GM23338 (cell line): ENCODE measurements around the gene THSD8. TPM values are rescaled to one million over a fixed set of nuclear protein-coding genes. Genes with fewer than 3 reads are reported as not detected.

Experiments used
- ATAC-seq: fragments of 200-7000 bp; cut with Tn5 transposase; 3 replicates; pipeline ENCODE4 v1.9.1; 2020
- DNase-seq: peaks from one replicate; pipeline ENCODE4 v3.0.0-alpha.2; 2015; ENCODE audit warnings: low spot score
- H2AFZ ChIP-seq: fragments of 200-600 bp; sonication (generic); 2 replicates; pipeline ENCODE4 v1.8.0; 2016; ENCODE audit warnings: antibody characterized with exemption, mild to moderate bottlenecking, moderate library complexity
- H3F3A ChIP-seq: fragments of 200-600 bp; sonication (generic); replicated peaks from 2 replicates; pipeline ENCODE4 v1.8.0; 2017; ENCODE audit warnings: antibody characterized with exemption, mixed run types, low read depth
- H3K27ac ChIP-seq: fragments of 200-600 bp; sonication (generic); 2 replicates; pipeline ENCODE4 v1.6.1; 2016; ENCODE audit warnings: low read depth
- H3K27me3 ChIP-seq: fragments of 200-600 bp; sonication (generic); 2 replicates; pipeline ENCODE4 v1.8.0; 2016; ENCODE audit warnings: mild to moderate bottlenecking, mixed run types, moderate library complexity; ENCODE audit not compliant: insufficient read depth
- H3K36me3 ChIP-seq: fragments of 200-600 bp; sonication (generic); 2 replicates; pipeline ENCODE4 v1.8.0; 2016; ENCODE audit warnings: mild to moderate bottlenecking; ENCODE audit not compliant: insufficient read depth
- H3K4me1 ChIP-seq: fragments of 200-600 bp; sonication (generic); 2 replicates; pipeline ENCODE4 v1.8.0; 2016; ENCODE audit warnings: mild to moderate bottlenecking, moderate library complexity; ENCODE audit not compliant: insufficient read depth
- H3K4me2 ChIP-seq: fragments of 200-600 bp; sonication (generic); 2 replicates; pipeline ENCODE4 v1.7.1; 2017; ENCODE audit warnings: mixed run types
- H3K4me3 ChIP-seq: fragments of 200-600 bp; sonication (generic); 2 replicates; pipeline ENCODE4 v1.6.1; 2016; ENCODE audit warnings: mixed run types
- H3K79me2 ChIP-seq: fragments of 200-600 bp; sonication (generic); replicated peaks from 2 replicates; pipeline ENCODE4 v1.8.0; 2017; ENCODE audit warnings: mild to moderate bottlenecking; ENCODE audit not compliant: insufficient read depth
- H3K9me2 ChIP-seq: fragments of 200-600 bp; sonication (generic); 2 replicates; pipeline ENCODE4 v1.8.0; 2017; ENCODE audit not compliant: insufficient read depth
- H4K20me1 ChIP-seq: fragments of 200-600 bp; sonication (generic); replicated peaks from 2 replicates; pipeline ENCODE4 v1.8.0; 2017; ENCODE audit warnings: mild to moderate bottlenecking; ENCODE audit not compliant: insufficient read depth
- H3K27ac Mint-ChIP-seq: 2 replicates; pipeline ENCODE4 v1.8.0; 2020; ENCODE audit warnings: inconsistent platforms, mild to moderate bottlenecking, moderate library complexity, mixed read lengths
- H3K27me3 Mint-ChIP-seq: 3 replicates; pipeline ENCODE4 v1.8.0; 2022; ENCODE audit warnings: low read depth, mild to moderate bottlenecking, moderate library complexity, mixed read lengths, inconsistent platforms; ENCODE audit not compliant: insufficient read depth, poor library complexity
- H3K36me3 Mint-ChIP-seq: 3 replicates; pipeline ENCODE4 v1.8.0; 2021; ENCODE audit warnings: low read depth, mild to moderate bottlenecking, inconsistent platforms, moderate library complexity, mixed read lengths
- H3K4me1 Mint-ChIP-seq: 3 replicates; pipeline ENCODE4 v1.8.0; 2020; ENCODE audit warnings: mild to moderate bottlenecking, inconsistent platforms, mixed read lengths
- H3K4me3 Mint-ChIP-seq: 3 replicates; pipeline ENCODE4 v1.8.0; 2021; ENCODE audit warnings: moderate library complexity, mild to moderate bottlenecking, inconsistent platforms, mixed read lengths
- H3K9me3 Mint-ChIP-seq: 3 replicates; pipeline ENCODE4 v1.8.0; 2020; ENCODE audit warnings: moderate library complexity, mild to moderate bottlenecking, inconsistent platforms, mixed read lengths
- CREB1 ChIP-seq: fragments of 250-450 bp; sonication (Bioruptor Pico); IDR thresholded peaks from 2 replicates; pipeline ENCODE4 v1.5.0; 2020; ENCODE audit warnings: low read depth, mild to moderate bottlenecking, moderate library complexity
- CTCF ChIP-seq, 2 experiments: fragments of 200-600 bp in 1 of 2; sonication (generic) in 1 of 2; conservative IDR thresholded peaks; 2 replicates each; pipeline versions ENCODE4 v1.5.1 to v1.6.1; 2016 to 2017; ENCODE audit warnings: antibody characterized with exemption in 2 of 2, low read depth in 2 of 2, mild to moderate bottlenecking in 2 of 2, moderate library complexity in 1 of 2
- EZH2phosphoT487 ChIP-seq: fragments of 200-600 bp; sonication (generic); IDR thresholded peaks from one replicate; pipeline ENCODE4 v1.8.1; 2018; ENCODE audit warnings: antibody characterized with exemption; ENCODE audit not compliant: unreplicated experiment
- JUNB ChIP-seq: IDR thresholded peaks from one replicate; pipeline ENCODE4 v1.6.1; 2016; ENCODE audit warnings: antibody characterized with exemption; ENCODE audit not compliant: unreplicated experiment
- POLR2AphosphoS5 ChIP-seq: IDR thresholded peaks from 2 replicates; pipeline ENCODE4 v1.6.1; 2016; ENCODE audit warnings: antibody characterized with exemption, low read depth
- STAT1 ChIP-seq: IDR thresholded peaks from one replicate; pipeline ENCODE4 v1.6.1; 2016; ENCODE audit warnings: antibody characterized with exemption; ENCODE audit not compliant: unreplicated experiment
- ZNF331 ChIP-seq: fragments of 250-450 bp; sonication (Bioruptor Pico); IDR thresholded peaks from 2 replicates; pipeline ENCODE4 v1.5.0; 2020; ENCODE audit warnings: low read depth, mild to moderate bottlenecking, moderate library complexity
- polyA plus RNA-seq: library from polyadenylated mRNA; unstranded; fragments of >200 nt; fragmentation: Nextera tagmentation; extraction: Ambion mirVana; gene quantifications from 2 replicates; pipeline ENCODE4 v1.2.1, GENCODE V29; 2016
- total RNA-seq: library from RNA; depleted of rRNA; stranded (reverse); fragments of >200 nt; shearing (Covaris generic); gene quantifications from 2 replicates; pipeline ENCODE4 v1.2.3, GENCODE V29; 2014
- TF ChIP-seq, protein P1 (sequence below): IDR thresholded peaks from one replicate; pipeline ENCODE4 v1.6.1; 2018; ENCODE audit warnings: antibody characterized with exemption; ENCODE audit not compliant: unreplicated experiment

The THSD8 gene
- total and polyA plus RNA-seq, 2 experiments from 2014 or later, result 0.38 to 38.5 TPM

GRCh38 chr19:12836529-12836863 lies 34.6 kb downstream of the THSD8 start:
- H2AFZ ChIP-seq, result no peak overlapping the region
- peaks cover 35% of the 10 kb centered on the region for H3K27me3 Mint-ChIP-seq
- DNase-seq (no peak), ATAC-seq (no peak)
- H3K27ac Mint-ChIP-seq, result peak overlapping the region; percentile 91
- no peak for TF ChIP-seq EZH2phosphoT487
- TF ChIP-seq, protein P1, sequence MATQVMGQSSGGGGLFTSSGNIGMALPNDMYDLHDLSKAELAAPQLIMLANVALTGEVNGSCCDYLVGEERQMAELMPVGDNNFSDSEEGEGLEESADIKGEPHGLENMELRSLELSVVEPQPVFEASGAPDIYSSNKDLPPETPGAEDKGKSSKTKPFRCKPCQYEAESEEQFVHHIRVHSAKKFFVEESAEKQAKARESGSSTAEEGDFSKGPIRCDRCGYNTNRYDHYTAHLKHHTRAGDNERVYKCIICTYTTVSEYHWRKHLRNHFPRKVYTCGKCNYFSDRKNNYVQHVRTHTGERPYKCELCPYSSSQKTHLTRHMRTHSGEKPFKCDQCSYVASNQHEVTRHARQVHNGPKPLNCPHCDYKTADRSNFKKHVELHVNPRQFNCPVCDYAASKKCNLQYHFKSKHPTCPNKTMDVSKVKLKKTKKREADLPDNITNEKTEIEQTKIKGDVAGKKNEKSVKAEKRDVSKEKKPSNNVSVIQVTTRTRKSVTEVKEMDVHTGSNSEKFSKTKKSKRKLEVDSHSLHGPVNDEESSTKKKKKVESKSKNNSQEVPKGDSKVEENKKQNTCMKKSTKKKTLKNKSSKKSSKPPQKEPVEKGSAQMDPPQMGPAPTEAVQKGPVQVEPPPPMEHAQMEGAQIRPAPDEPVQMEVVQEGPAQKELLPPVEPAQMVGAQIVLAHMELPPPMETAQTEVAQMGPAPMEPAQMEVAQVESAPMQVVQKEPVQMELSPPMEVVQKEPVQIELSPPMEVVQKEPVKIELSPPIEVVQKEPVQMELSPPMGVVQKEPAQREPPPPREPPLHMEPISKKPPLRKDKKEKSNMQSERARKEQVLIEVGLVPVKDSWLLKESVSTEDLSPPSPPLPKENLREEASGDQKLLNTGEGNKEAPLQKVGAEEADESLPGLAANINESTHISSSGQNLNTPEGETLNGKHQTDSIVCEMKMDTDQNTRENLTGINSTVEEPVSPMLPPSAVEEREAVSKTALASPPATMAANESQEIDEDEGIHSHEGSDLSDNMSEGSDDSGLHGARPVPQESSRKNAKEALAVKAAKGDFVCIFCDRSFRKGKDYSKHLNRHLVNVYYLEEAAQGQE, result no peak
- no peak for TF ChIP-seq POLR2AphosphoS5
- H3K27ac ChIP-seq, result peak overlapping the region; percentile 64; the same call in 1 of the 2 replicates
- no peaks in the 10 kb centered on the region; the same call in 2 of the 3 replicates for H3K36me3 Mint-ChIP-seq
- peaks cover 4% of the 10 kb centered on the region for H3K79me2 ChIP-seq
- peak overlapping the region; percentile 90; the same call in 1 of the 2 replicates for H3K4me2 ChIP-seq
- peak overlapping the region; percentile 61; the same call in 2 of the 3 replicates for H3K4me3 Mint-ChIP-seq
- H4K20me1 ChIP-seq, result peaks cover 6% of the 10 kb centered on the region
- H3K27me3 ChIP-seq, result peaks cover 14% of the 10 kb centered on the region
- peaks cover 53% of the 10 kb centered on the region for H3F3A ChIP-seq
- H3K9me3 Mint-ChIP-seq, result no peaks in the 10 kb centered on the region; the same call in 2 of the 3 replicates
- peaks cover 34% of the 10 kb centered on the region for H3K4me1 ChIP-seq
- no peaks in the 10 kb centered on the region for H3K36me3 ChIP-seq
- no peaks in the 10 kb centered on the region for H3K9me2 ChIP-seq
- H3K4me3 ChIP-seq, result peak overlapping the region; percentile 77; the same call in 1 of the 2 replicates
- H3K4me1 Mint-ChIP-seq, result peaks cover 43% of the 10 kb centered on the region

DNA sequence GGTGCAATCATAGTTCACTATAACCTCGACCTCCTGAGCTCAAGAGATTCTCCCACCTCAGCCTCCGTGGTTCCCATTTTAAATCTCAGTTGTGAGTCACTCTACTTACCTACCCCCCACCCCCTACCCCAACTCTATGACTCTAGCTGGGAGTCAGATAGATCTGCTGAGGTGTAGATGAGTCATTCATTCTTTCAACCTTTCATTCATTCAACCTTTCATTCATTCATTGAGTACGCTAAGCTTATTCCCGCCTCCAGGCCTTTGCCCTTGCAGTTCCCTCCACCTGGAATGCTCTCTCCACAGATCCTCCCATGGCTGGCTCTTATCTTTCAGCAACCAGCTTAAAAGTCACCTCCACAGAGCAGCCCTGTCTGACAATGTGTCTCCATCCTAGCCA lies 35.4 kb downstream of the THSD8 start:
- no peak for ATAC-seq

More for the DNA sequence above, 35.4 kb downstream of the THSD8 start:
- TF ChIP-seq CTCF (conservative IDR thresholded peaks at IDR 0.05; ENCODE audit: low read depth in 2 of 2) (no peak), POLR2AphosphoS5 (no peak), EZH2phosphoT487 (no peak), STAT1 (no peak), JUNB (no peak), CREB1 (CRISPR knock-in tag) (no peak), ZNF331 (CRISPR knock-in tag) (no peak)
- Mint-ChIP-seq H3K27ac (no peak overlapping the region), H3K4me3 (peak overlapping the region; percentile 69; the same call in 1 of the 3 replicates), H3K36me3 (peaks cover 4% of the 10 kb centered on the region; the same call in 1 of the 3 replicates), H3K9me3 (no peaks in the 10 kb centered on the region; the same call in 2 of the 3 replicates), H3K4me1 (peaks cover 48% of the 10 kb centered on the region), H3K27me3 (peaks cover 37% of the 10 kb centered on the region)
- DNase-seq, result peak; percentile 24
- H3K4me1 ChIP-seq, result peaks cover 37% of the 10 kb centered on the region
- H3F3A ChIP-seq, result peaks cover 53% of the 10 kb centered on the region
- no peak overlapping the region for H3K27ac ChIP-seq
- H3K4me2 ChIP-seq, result no peak overlapping the region
- H2AFZ ChIP-seq, result no peak overlapping the region
- no peak overlapping the region for H3K4me3 ChIP-seq
- H3K27me3 ChIP-seq, result peaks cover 14% of the 10 kb centered on the region
- no peaks in the 10 kb centered on the region for H3K36me3 ChIP-seq
- H4K20me1 ChIP-seq, result peaks cover 7% of the 10 kb centered on the region
- peaks cover 8% of the 10 kb centered on the region for H3K79me2 ChIP-seq
- H3K9me2 ChIP-seq, result no peaks in the 10 kb centered on the region
